Activated CD4-positive, alpha-beta T cell treated with anti-CD3 and anti-CD28 coated beads, Interleukin-2, amount 50 U/mL, for 1 hour (primary cell): Measurements from ENCODE around the gene LOXHD1.

Source experiments
- DNase-seq: peaks from one replicate; pipeline ENCODE4 v3.0.0-alpha.2; 2020

Gene LOXHD1

DNA sequence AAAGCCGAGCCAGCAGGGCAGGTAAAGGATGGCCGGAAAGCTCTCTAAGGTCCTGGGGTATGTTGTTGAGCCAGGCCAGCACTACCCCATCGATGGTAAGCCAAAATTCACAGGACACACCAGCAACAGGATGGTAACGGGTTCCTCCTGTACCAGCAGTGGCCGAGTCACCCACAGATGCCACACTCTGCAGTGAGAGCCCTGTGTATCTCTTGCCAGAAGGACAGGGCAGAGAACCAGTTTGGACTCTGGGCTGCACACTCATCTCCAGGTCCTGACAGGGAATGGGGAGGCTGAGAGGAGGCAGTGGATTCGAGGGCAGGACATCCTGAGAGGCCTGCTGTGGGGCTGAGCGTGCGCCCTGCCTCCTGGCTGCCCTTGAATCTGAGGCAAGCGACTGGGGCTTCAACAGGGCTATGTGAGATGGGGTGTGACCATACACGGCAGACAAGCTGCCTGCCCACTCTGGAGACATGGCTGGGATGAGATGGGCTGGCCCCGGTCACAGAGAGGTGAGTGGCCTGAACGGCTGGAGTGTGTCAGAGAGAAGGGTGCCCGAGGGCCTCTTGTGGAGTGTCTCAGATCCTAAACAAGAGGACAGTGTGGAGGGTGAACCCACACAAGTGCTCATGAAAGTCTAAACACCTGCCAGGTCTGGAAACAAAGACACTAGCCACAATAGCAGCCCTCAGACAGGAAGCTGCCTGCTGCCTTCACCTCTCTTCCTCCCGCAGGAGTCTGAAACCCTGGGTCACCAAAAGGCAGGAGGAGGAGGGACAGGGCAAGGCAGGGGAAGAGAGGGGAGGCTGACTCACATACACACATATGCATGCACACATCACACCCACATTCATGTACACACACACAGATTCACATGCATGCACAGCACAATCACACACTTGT, 182.3 kb downstream of the LOXHD1 start:
- no peak for DNase-seq

DNA sequence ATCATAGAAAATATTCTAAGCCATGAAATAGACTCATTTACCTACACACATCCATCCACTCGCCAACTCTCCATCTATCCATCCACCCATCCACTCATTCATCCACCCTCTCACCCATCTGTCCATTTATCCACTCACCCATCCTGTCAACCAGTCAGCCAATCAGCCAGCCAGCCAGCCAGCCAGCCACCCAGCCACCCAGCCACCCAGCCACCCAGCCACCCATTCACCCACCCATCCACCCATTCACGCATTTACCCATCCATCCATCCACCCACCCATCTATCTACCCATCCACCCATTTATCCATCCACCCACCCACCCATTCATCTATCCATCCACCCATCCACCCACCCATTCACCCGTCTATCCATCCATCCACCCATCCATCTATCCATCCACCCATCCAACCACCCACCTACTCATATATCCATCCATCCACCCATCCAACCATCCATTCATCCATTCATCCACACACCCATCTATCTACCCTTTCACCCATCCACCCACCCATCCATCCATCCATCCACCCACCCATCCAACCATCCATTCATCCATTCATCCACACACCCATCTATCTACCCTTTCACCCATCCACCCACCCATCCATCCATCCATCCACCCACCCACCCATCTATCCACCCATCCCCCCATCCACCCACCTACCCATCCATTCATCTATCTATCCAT, 185.1 kb downstream of the LOXHD1 start:
- DNase-seq = no peak

DNA sequence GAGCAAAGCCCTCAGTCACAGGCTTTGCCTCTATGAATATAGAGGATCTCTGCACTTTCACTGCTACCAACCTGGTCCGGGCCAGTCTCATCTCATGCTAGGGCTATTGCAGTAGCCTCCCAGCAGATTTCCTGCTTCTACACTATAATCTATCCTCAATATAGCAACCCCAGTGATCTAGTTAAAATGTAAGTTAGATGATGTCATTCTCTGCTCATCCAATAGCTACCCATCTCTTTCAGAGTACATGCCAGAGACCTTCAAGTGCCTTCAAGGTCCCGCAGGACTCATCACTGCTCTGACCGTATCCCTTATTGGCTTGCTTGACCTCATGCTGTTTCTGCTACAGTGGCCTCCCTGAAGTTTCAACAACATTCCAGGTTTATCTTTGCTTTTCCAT, 186.3 kb downstream of the LOXHD1 start:
- DNase-seq = no peak

DNA sequence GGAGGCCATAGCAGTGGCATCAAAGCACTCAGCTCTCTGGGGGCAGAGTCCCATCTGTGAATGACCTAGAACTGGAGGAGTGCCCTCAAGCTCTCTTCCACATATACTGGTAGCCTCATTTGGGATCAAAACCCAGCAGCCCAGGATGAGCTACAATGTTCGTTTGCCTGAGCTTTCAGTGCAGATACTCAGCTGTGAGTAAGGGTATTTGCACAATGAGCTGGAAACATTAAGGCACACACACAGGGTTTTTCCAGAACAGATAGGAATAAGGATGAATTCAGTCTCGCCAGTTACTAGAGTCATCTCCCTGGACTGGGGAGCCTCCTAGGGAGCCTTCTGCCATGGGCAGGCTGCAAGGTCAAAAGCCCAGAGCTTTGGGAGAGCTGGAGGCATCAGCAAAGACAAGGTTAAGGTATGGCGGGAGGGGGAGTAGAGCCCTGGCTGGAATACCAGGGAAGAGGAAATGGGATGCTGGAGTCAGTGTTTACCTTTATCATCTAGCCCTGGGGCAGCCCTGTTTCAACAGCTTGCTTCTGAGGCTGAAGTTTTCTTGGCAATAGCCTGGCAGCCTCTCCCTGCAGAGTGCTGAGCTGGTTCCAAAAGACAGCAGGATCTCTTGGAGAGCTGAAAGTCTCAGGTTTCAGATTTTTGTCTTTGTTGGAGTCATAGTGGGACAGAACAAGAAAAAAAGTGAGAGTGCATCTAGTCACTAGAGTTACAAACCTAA, 187.7 kb downstream of the LOXHD1 start:
- DNase-seq = no peak

DNA sequence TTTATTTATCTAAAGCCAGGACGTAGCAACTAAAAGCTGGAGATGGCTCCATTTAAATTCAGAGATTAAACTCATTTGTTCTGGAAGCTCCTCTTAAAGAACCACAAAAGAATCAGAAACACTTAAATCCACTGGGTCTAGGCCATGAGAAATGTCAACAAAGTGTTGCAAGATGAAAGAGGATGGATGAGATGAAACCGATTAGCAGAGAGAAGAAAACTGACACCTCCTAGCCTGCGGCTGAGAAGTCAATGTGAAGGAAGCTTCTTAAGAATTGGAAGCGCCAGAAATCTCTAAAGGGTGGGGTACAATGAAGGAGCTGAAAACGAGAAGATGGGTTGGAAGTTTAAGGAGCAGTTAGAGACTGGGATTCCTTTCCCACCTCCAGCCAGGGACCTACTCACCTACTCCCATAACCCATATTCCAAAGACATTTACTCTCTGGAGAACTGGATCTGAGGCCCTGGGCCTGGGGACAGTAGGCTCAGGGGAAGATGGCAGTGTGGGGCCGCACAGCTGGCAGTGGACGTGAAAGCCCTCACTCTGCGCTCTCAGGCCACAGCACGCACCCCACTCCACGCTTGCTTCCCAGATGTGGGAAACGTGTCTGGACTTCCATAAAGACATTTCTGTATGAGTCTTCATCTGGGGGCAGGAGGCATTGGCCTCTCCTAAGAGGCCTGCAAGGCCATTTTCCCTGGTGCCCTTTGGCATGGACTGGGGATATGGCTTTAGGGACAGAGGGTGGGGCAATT, 188.4 kb downstream of the LOXHD1 start:
- no peak for DNase-seq

DNA sequence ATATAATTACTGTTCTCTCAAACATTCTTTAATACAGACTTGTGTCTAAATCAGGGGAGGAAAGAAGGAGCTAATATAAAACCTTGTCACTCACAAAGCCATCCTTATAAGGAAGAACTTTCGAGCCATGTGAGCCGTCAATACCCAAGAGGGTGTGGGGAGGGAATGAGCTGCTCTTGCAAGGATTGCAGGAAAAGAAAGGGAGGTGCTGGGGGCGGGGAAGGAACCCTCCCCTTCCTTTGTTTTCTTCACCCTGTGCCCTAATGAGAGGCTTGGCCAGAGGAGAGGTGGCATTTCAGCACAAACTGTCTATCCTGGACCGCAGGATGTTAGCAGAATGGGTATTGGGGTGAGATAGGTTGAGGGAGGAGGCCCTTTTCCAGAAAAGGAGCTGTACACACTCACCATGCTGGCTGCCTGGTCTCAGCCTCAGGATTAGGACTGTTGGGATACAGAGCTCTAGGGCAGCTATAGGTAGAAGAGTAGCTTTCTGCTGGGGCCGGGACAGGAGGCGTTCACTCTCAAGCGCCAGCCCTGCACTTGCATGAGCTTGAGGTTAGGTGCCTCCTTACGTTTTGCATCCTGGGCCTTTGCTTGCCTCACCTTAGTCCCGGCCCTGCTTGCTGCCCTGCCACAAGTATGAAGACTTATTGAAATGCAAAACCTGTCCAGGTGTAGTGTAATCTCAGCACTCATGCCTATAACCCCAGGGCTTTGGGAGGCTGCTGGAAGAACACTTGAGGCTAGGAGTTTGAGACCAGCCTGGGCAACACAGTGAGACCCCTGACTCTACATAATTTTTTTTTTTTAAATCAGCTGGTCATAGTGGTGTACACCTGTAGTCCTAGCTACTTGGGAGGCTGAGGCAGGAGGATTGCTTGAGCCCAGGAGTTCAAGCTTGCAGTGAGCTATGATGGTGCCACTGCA, 190.5 kb downstream of the LOXHD1 start:
- no peak for DNase-seq

DNA sequence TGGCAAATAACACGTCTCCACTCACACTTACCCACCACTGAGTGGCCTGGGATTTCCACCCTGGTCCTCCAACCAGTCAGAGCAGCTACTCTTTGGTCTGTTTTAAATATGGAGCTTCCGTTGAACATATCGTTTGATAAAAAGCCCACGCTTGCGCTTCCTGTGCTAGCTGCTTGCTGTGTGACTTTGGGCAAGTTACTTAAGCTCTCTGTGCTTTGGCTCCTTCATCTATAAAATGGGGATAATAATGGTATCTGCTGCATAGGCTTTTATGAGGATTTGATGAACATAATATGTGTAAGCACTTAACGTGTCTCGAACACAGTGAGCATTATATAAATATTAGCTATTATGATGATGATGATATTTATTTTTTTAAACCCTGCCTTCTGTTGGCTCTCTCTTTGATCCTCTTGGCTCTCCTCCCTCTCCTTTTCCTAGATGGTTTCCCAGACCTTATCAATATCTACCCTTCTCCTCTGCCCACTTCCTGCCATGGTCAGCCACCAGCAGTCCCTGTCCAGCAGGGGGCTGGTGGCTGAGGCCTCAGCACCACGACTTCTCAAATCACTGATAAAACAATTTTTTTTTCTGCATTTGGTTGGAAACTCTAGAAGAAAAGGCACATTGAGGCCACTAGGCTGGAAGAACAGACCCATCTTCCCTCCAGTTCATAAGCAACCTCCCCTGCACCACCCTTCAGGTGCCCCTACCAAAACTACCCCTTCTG, 191.9 kb downstream of the LOXHD1 start:
- no peak for DNase-seq

DNA sequence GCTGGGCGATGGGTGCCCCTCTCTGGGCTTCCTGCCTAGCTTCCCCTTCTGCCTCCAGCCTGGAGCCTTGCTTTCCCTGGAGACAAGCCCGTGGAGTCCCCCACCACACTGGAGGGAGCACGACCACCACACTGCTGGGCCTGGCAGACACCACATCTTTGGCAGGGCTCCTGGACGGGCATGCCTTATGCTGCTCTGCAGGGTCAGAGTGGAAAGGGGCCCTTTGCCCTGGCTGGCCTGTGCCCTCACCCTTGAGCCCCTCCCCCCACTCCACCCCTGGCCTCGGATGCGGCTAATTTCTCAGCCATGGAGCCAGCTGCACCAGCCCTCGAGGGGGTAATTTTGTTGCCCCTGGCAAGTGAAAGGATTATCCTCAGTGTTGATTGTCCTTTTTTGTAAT, 194.5 kb downstream of the LOXHD1 start:
- no peak for DNase-seq

DNA sequence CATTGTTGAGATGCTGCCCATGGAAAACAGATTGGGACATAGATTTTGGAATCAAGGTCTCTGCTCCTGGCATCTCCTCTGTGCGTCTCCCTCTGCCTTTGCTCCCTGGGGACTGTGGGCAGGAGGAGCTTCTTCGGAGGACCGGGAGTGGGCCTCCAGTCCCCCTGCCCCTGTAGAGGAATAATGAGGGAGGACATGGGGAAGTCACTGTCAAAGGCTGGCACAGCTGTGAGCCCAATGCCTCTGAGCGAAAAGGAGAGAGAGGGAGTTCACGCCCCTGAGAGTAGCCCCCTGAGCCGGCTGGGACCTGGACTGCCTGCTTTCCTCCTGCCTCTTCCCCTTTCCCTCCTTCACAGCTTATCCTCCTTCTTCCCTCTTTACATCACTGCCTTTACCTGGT, 195.0 kb downstream of the LOXHD1 start:
- no peak for DNase-seq

DNA sequence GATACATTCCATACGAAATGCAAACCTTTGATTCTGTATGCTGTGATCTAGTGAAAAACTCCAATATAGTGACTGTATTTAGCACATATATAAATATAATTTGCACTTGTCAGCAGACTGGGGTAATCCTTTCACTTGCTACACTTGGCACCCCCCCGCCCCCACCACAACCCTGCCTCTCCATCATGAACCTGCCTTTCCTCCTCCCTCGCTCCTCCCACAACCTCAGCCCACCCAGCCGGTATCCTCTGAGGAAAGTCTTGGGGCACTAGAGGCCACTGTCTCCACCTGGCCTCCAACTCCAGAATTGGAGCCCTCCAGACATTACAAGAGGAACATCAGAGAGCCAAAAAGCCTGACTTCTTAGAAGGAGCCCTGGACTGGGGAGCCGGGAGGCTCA, 196.3 kb downstream of the LOXHD1 start:
- DNase-seq = no peak

DNA sequence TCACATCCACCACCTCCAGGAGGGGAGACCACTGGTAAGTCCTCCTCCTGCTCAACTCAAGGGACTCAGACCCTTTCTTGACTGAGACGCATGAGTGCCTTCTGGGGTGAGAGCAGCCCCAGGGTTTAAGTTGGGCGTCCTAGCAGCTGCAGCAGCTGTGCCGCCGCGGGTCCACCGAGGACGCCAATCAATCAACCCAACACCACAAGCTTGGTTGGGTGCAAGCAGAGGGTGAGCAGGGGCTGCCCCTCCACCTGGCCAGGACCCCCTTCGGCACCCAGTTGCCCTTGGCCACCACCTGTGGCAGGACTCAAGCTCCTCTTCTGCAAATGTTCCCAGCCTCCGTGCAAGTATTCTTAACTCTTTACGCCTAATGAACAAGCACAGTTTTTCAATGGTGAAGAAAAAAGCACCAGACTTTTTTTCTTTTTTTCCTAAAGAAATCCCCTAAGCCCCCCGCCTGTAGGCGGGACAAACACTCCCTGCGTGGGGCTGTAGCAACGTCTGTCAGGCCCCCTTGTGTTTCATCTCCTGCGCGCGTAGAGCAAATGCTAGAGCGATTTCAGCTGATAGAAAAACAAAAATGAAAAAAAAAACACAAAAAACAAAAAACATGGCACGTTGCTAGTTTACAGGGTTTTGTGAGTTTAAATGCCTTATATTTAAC, 197.1 kb downstream of the LOXHD1 start:
- no peak for DNase-seq

DNA sequence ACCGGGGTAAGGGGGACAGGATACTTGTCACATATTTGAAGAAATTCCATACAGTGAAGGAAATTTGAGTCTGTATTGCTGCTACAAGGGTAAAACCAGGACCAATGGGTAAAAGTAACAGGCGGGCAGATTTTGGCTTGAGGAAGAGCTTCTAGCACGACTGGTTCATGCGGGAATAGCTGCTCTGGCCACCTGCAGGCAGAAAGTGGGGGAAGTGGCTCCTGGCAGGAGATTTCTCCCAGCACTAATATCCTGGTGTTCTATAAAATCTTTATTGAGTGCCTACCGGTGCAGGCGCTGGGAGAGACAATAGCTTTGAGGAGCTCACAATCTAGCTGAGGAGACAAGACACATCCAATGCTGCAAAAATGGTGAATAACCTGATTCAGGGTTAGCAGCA, 198.5 kb downstream of the LOXHD1 start:
- no peak for DNase-seq

DNA sequence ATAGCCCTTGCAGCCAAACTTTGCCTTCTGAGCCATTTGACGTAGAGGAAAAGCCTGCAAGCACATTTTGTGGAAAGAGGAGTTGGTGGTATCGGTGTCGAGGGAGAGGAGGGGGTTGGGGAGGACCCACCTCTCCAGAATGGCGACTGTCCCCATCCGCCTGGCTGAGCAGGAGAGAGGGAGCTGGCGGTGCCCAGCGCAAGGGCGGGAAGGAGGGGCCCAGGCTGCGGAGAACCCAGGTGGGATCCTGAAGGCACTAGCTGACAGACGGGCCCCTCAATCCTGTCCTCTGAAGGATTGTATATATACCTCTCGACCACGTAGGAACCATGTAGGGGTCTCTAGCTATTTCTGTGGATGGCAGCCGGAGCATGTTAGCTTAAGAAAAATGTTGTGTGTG, 200.3 kb downstream of the LOXHD1 start:
- DNase-seq = no peak

DNA sequence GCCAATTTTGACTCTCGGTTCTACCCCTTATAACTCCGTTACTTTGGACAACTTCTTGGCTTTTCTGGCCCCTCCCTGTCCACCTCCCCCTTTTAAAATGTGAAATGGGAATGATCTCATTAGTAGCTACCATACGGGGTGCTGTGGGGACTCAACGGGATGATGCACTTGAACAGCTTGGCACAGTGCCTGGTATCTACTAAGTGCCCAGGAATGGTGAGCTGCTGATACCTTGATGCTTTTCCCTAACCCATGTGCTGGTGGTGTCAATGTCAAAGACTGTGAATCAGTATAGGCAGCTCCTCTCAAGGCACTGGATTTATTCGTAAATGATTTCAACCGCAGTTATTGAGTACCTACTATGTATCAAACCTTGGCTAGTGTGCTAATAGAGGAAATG, 204.2 kb downstream of the LOXHD1 start:
- DNase-seq = no peak

DNA sequence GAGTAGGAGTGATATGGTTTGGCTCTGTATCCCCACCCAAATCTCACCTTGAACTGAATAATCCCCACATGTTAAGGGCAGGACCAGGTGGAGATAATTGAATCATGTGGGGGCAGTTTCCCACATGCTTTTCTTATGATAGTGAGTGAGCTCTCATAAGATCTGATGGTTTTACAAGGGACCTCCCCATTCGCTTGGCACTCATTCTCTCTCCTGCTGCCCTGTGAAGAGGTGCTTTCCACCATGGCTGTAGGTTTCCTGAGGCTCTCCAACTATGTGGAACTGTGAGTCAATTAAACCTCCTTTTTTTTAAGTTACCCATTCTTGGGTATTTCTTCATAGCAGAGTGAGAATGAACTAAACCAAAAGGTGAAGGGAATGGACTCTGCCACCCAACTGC, 207.5 kb downstream of the LOXHD1 start:
- no peak for DNase-seq

DNA sequence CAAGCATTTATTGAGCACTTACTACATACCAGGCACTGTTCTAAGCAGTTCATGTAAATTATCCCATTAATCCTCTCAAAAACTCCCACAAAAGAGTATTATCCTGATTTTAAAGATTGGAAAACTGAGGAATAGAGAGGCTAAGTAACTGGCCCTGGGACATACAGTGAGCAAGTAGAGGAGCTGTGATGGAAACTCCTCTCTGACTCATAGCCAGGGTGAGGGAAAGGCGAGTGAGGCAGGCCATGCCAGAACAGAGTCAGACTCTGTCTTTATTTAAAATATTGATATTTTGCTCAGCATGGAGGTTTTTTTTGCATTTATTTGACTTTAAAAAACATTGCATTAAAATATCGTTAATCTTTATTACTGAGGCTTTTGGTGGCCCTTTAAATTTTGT, 208.0 kb downstream of the LOXHD1 start:
- DNase-seq = no peak

DNA sequence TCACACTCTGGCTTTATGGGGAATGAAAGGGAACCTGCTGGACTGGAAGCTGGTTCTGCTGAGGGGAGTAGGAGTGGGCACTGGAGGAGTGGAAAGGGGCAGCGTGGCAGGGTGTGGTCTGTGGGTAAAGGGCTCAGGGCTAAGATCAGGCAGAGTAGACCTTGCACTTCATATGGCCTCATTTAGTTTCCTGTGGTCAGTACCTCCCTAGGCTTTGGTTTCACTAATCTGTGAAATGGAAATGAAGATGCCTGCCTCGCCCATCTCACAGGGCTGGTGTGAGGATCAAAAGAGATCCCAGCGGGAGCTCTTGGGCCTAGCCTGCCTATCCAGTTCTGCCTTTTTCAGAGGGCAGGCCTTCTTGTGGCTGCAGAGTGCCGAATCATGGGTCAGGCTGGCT, 208.7 kb downstream of the LOXHD1 start:
- DNase-seq = no peak

DNA sequence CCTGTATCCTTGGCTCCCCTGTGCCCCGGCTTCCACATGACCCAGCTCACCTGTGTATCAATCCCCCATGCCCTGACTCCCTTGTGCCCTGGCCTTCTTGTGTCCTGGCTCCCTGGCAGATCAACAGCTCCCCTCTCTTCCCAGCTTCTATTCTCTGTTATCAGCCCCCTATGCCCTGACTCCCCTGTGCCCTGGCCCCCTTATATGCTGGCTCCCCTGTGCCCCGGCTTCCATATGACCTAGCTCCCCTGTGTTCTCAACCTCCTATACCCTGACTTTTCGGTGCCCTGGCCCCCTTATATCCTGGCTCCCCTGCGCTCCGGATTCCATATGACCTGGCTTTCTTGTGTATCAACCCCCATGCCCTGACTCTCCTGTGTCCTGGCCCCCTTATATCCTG, 209.2 kb downstream of the LOXHD1 start:
- no peak for DNase-seq

DNA sequence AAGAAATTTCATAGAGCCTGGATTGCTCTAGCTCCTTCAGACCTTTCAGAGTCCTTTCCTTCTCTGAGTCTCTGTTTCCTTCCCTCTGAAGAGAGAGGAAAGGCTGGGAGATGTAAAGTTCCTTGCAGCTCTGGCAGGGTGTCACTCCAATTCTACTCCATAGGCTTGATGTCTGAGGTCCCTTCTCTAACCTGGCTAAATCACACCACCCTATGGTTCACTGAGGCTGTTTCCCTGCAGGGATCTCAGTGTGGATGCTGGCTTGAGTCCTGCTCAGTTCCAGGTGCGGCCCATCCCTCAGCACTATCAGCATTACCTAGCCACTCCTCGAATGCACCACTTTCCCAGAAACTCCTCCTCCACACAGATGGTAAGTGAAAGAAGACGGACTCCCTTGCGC, 209.7 kb downstream of the LOXHD1 start:
- no peak for DNase-seq

DNA sequence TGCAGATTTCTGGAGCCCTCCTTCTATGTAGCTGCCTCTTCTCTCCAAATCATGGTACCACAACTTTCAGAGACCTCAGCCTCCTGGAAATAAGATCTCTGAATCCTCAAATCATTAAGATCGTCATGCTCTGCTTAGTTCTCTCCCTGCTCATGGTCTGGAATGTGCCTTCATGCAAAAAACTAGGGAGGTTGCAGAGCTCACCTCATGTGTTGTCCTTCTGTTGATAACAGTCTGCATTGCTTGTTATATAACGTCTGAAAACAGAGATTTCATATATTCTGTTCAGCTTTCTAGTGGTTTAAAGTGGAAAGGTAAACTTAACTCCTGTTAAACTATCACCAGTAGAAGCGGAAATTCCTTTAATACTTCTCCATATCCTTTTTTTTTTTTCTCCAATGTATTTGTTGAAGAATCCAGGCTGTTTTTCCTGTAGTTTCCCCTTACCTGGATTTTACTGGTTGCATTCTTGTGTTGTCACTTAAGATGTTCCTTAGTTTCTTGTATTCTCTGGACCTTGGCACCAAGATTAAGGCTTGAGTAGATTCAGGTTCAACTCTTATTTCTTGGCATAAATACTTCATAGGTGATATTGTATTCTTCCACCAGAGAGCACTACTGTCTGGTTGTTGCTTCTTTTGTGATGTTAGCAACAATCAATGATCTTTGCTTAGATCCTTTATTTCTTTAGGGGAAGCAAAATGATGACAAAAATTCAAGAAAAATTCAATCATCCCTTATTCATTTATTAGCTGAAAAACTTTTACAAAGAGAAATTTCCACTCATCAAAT, 211.3 kb downstream of the LOXHD1 start:
- DNase-seq = no peak
